Peyer's patch (tissue), 4 donors: ENCODE results near the gene PGGT1B.

Experiments used
- CTCF ChIP-seq, 6 experiments: fragments of 450-650 bp in 4 of 6; fragments of 200-600 bp in 2 of 6; sonication (generic) in 1 of 6; IDR thresholded peaks; one replicate each; pipeline ENCODE4 v1.5.1; 2017 to 2019; ENCODE audit warnings: antibody characterized with exemption in 6 of 6, mild to moderate bottlenecking in 3 of 6, moderate library complexity in 1 of 6
- POLR2A ChIP-seq, 2 donors: fragments of 450-650 bp; IDR thresholded peaks; one replicate each; pipeline ENCODE4 v1.5.1; 2017; ENCODE audit warnings: antibody characterized with exemption in 2 of 2, mild to moderate bottlenecking in 2 of 2, moderate library complexity in 2 of 2

- TF ChIP-seq CTCF (IDR thresholded peaks at IDR 0.05), result no peak
- TF ChIP-seq POLR2A (IDR thresholded peaks at IDR 0.05), result no peak
These were observed 43.4 kb upstream of the PGGT1B start for GRCh38 chr5:115306011-115306536.
